GM19324 (cell line): ENCODE data around the gene SBSN.

Experiments
- ATAC-seq: cut with Tn5 transposase; IDR thresholded peaks from one replicate; pipeline ENCODE4 v1.9.1; 2021; ENCODE audit warnings: mild to moderate bottlenecking, moderate library complexity; ENCODE audit not compliant: unreplicated experiment, low FRiP score

SBSN gene

DNA sequence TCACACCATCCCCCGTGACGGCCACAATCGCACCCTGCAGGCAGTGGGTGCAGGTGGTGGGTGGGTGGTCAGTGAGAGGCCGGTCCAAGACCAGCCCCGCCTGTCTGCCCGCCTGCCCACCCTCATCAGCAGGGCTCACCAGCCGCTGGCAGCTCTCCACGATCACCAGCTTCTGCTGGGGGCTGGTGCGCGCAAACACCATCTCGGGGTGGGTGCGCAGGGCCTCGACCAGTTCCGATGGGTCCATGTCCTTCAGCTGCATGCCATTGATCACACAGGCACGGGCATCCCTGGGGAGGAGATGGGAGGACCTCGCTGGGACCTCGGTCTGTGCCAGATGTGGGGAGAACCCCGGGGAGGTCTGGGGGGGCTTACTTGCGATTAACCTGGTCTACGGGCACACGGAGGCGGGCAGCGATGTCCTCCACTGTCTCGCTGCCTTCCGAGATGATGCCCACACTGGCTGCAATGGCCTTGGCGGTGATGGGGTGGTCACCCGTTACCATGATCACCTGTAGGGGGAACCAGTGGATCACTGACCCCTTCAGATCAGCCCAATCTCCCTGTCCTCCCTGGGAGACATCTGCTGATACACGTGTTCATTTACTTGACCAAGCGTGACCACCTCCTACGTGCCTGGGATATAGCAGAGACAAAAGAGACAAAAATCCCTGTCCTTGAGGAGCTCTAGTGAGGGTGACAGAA, 27.3 kb upstream of the SBSN start:
- no peak for ATAC-seq

- no peak for ATAC-seq
Measured at GRCh38 chr19:35554076-35554475, 26.0 kb upstream of the SBSN start.

GRCh38 chr19:35553385-35554000, 25.4 kb upstream of the SBSN start:
- no peak for ATAC-seq

- no peak for ATAC-seq
Measured at GRCh38 chr19:35552534-35553384, 24.6 kb upstream of the SBSN start.

GRCh38 chr19:35551091-35551810, 23.1 kb upstream of the SBSN start:
- no peak for ATAC-seq

DNA sequence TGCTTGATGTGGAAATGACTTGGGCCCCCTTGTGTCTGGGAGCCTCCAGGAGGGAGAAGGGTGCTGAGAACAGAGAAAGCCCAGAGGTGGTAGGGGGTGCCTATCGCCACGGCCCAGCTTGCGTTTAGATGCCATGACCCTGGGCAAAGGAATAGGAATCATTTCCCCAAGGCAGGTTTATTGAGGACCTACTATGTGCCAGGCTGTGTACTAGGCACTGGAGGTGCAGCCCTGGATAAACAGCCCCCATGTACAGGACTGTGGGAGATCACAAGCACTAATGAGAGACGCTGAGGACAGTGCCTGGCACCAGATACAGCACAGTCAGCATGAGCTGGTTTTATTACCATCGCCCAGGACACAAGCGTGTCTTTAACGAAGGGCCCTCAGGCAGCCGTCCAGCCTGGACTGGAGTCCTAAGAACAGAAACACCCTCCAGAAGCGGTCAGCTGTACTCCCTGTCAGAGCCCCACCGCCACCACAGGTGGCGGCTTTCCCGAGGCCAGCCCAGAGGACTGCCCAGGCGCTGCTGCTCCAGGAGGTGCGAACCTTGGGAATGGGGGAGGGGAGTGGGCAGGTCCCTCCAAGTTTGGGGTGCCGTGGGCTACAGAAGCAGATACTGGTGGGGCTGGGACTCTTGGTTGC, 21.9 kb upstream of the SBSN start:
- no peak for ATAC-seq

DNA sequence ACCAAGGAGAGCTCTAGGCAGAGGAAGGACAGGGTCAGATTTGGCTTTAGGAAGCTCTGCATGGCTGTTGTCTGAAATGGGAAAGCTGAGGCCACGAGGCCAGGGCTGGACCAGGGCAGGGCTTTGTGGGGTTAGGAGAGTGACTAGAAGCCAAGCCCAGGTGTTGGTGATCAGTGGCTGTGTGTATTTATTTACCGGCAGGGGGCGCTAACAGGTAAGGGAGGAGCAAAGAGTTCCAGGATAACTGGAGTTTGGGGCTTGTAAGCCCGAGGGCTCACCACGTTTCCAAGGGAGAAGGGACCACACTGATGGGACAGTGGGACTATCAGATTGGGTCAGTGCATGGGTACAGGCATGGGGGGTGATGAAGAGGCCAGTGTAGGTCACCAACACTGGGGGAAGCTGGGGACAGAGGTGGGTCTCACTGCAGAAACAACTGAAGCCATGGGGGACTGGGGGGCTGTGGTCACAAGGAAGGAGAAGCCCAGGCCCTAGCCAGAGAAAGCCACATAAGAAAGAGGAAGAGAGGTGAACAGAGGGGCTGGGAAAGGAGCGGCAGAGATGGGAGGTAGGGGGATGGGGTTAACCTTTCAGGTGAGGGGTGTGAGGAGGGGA, 21.2 kb upstream of the SBSN start:
- ATAC-seq: no peak

DNA sequence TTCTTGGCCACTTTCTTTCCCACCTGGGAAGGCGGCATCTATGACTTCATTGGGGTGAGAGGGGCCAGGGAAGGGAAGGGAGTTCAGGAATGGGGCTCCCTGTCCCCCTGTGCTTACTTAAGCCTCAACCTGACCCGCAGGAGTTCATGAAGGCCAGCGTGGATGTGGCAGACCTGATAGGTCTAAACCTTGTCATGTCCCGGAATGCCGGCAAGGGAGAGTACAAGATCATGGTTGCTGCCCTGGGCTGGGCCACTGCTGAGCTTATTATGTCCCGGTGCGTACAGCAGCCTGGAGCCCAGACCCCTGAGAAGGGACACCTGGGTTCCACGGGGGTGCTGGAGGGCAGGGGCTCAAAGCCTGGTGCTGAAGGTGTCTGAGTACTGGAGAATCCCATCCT, 18.4 kb upstream of the SBSN start:
- ATAC-seq: no peak

DNA sequence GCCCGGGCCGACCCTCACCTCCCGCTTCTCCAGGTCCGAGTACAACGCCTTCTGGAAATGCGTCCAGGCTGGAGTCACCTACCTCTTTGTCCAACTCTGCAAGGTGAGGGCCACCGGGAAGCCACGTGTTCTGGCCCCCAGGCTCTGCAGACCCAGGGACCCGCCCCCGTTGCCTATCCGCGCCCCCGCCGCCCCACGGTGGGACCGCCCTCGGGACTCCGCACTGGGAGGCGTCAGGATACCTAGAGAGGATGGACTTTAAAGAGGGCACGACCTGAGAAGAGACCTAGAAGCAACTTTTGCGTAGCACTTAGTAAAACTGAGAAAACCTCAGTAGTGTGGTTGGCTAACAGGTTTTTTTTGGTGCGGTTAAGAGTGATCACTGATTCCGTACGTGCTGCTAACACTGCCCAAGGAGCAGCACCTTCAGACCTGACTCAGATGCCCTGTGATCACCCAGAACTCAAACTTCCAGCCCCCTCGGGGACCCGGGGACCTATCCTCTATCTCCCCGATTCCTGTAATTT, 17.8 kb upstream of the SBSN start:
- ATAC-seq: peak; percentile 49

DNA sequence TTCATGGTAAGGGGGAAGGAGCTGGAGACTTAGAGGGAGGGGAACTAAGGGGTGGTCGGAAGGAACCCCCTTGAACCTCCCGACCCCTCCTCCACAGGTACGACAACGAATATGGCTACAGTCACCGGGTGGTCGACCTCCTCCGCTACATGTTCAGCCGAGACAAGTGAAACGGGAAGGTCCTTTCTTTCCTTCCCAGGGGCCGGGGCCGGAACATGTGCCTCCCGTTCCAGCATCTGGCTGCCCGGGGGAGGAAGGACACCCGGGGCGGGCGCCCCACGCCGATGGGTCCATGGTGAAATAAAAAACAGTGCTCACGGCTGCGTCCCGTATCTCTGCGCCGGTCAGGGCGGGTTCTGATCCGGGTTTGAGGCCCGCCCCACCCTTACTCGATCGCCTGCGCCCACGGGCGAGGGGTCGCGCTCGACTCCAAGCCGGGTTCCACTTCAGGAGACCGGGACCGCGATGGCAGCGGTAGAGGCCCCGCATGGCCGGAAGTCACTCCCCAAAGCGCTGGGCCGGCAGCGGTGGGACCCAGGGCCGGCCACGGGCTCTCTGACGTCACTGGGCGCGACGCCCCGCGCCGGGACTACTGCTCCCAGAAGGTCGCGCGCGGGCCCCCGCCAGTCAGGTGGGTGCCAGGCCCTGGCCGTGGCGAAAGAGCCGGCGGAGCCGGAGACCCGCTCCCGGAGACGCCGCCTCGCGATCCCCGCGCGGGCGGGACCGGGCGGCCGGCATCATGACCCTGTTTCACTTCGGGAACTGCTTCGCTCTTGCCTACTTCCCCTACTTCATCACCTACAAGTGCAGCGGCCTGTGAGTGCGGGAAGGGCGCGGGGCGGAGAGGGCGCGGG, 17.1 kb upstream of the SBSN start, which contains the start of gene TMEM147:
TMEM147 (plus strand) TSS at position 626 of the 854 bp plus-strand sequence; CDS start at position 740, 114 bp downstream.
- peak; percentile 86 for ATAC-seq

DNA sequence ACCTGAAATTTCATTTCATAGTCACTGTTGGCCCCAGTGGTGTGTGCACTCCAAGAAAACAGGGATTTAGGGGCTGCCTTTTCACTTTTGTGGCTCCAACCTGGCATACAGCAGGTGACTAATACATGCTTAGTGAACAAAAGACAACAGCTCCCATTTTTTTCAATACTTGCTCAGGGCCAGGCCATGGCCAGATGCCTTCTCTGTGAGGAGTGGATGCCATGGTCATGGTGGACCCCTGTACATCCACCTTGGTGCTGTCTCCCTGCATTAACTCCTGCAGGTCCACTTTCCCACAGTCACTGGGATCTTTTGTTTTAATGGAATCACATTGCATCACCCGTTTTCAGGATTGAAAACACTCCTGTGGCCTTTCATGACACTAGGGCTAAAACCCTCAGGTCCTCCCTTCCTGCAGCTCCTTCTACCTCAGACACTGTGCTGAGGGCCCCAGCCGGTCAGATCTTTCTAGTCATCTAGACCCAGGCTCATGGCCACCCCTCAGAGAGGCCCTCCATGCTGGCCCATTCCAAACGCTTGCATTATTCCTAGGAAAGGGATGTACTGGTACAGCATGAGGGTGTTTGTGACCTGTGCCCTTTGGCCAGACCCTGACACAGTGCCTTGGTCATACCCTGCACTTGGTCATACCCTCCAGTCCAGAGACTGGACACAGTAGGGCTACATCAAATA, 16.1 kb upstream of the SBSN start:
- ATAC-seq: no peak

DNA sequence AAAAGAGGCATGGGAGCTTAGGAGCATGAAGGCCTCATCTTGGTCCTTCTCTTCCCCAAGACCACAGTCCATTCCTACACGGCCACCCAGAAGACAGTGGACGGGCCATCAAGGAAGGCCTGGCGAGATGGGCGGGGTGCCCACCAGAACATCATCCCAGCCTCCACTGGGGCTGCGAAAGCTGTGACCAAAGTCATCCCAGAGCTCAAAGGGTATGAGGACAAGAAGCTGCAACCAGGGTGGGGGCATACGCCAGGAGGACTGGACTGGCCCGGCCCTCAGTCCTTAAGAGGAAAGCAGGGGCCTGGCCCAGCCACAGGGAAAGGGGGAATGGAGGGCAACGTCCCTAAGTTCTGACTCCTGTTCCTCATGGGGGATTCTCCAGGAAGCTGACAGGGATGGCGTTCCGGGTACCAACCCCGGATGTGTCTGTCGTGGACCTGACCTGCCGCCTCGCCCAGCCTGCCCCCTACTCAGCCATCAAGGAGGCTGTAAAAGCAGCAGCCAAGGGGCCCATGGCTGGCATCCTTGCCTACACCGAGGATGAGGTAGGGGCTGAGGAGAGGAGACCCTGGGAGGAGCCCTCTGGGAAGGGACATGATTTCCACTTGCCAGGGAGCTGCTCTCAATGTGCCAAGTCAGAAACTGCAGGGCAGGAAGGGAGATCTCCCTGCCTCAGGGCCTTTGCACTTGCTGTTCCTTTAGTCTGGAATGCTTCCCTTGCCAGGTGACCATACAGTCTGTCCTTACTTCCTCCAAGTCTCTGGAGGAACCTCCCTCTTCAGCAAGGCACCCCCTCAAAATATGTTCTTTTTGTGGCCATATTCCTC, 15.4 kb upstream of the SBSN start:
- no peak for ATAC-seq

DNA sequence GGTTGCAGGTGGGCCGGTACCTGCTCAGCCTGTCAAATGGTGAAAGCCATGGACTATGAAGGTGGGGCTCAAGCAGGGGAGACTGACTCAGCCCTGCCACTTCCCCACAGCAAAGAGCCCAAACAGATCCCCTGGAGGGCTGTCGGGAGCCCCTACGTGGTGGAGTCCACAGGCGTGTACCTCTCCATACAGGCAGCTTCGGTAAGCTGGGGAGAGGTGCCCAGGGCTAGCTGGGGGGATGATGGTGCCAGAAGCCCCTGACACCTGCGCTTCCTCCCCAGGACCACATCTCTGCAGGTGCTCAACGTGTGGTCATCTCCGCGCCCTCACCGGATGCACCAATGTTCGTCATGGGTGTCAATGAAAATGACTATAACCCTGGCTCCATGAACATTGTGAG, 14.1 kb upstream of the SBSN start:
- ATAC-seq: no peak

DNA sequence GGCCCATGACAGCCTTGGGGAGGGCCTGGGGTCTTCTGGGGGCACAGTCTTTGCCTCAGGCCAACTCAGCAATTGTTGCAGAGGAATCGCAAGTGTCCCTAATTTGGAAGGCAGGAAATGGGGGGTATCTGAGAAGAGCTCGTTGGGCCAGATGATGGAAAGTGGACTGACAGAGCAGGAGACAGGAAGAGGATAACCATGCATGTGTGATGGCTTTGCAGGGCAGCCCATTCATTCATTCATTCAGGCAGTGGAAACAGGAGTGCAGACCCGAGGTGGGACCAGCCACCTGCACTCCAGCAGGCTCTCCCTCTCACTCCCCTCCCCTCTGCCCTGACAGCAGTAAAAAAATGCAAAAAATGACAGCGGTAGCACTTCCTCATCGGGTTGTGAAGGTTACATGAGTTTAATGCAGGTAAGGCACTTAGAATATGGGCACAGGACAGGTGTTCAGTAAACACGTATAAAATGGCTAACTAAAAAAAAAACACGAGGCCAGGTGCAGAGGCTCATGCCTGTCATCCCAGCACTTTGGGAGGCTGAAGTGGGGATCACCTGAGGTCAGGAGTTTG, 12.3 kb upstream of the SBSN start:
- ATAC-seq: no peak

- no peak for ATAC-seq
Measured at GRCh38 chr19:35539850-35540249, 11.7 kb upstream of the SBSN start.

DNA sequence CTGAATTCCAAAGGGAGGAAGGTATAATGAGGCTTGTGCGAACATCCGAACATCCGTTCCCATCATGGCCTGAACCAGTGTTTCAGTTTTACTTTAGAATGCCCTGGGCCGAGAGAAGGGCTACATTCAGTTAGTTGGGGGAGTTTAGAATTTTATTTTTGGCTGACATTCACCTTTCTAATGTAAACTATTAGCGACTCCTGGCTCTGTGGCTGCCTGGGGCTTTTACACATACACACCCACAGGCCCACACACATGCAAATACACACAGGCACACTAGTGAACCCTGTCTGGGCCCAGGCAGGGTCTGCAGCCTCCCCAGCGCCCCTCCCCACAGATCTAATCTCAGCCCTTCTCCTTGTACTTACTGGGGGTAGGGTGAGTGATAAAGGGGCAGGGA, 11.2 kb upstream of the SBSN start:
- no peak for ATAC-seq
